ENCODE measurements around the gene PMM2.
"Not testable (repeated sequence)": the region's sequence is repeated elsewhere in the genome, so short reads cannot be mapped to it uniquely, and the experiment has no call there.

PMM2 gene

DNA sequence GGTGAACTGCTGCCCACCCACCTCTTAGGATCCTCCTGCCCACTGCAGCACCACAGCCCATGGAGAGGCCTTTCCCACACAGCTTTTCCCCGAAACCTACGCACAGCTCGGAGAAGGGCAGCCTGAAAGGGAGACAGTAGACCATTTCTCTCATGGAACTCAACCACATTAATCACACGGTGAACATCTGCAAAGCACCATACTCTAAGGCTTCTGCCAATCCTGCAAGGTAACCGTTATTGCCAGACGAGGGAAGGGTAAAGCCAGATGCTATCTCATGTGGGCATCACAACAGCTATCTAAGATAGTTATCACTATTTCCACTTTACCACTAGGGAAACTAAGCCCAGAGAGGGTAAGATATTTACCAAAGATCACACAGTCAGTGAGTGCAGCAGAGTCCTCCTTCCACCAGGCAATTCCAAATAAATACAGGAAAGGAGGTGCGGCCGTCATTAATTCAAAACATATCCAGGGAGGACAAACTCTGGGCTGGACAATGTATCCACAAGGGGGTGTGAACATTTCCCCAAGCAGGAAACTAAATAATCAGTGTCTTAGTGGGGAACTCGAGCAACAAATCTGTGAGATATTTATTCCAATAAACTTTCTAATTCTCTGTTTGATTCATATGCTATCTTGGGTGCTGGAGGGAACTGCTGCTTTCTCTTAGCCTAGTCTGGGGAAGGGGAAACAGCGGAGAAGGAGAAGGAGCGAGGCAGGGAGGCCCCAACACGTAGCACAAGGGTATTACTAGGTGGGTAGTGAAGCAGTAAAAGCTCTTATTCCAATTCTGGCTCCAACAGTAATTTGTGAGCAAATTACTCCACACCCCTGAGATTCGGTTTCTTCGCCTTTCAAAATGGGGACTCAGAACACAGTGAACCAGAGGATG is 923 bp upstream of the PMM2 start:
- intact Hi-C loops (cut with micrococcal nuclease): loop anchor here (1.0 to 2.0 kb wide), 2 partner anchors 73 to 122 kb away; partner anchors contain the start of genes ABAT and CARHSP1
- Mint-ChIP-seq H3K36me3 (ENCODE audit: low read depth) (peaks cover 40% of the 10 kb centered on the region), H3K4me3 (peak overlapping the region; percentile 92), H3K4me1 (ENCODE audit: low read depth) (peaks cover 34% of the 10 kb centered on the region), H3K27ac (peak overlapping the region; percentile 96), H3K9me3 (no peaks in the 10 kb centered on the region), H3K27me3 (no peaks in the 10 kb centered on the region)

DNA sequence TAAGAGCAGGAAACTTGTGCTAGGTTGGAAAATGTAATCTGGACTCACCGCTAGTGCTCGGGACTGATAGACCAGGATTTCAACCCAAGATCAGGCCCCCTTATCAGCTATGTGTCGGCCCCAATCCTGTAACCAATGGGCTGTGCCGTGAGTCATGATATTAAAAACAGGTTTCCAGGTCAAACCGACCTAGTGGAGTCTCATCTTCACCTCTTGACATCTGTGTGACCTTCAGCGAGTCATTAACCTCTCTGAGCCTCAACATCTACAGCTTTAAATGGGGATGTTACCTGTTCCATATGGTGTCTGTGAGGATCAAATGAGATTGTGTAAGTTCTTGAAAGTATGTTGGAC is 512 bp downstream of the PMM2 start:
- intact Hi-C loops (cut with micrococcal nuclease): no loop called here
- H3K27ac Mint-ChIP-seq: peak overlapping the region; percentile 96
- H3K9me3 Mint-ChIP-seq: no peaks in the 10 kb centered on the region
- no peaks in the 10 kb centered on the region for H3K27me3 Mint-ChIP-seq
- H3K4me1 Mint-ChIP-seq (ENCODE audit: low read depth): peaks cover 34% of the 10 kb centered on the region
- H3K36me3 Mint-ChIP-seq (ENCODE audit: low read depth): peaks cover 54% of the 10 kb centered on the region
- H3K4me3 Mint-ChIP-seq: peak overlapping the region; percentile 92

GRCh38 chr16:8798535-8799157 is 1.0 kb downstream of the PMM2 start:
- no peaks in the 10 kb centered on the region for H3K27me3 Mint-ChIP-seq
- H3K9me3 Mint-ChIP-seq: no peaks in the 10 kb centered on the region
- H3K27ac Mint-ChIP-seq: peak overlapping the region; percentile 96
- H3K4me1 Mint-ChIP-seq (ENCODE audit: low read depth): peaks cover 34% of the 10 kb centered on the region
- H3K36me3 Mint-ChIP-seq (ENCODE audit: low read depth): peaks cover 59% of the 10 kb centered on the region
- intact Hi-C loops (cut with micrococcal nuclease): no loop called here
- H3K4me3 Mint-ChIP-seq: peak overlapping the region; percentile 92

DNA sequence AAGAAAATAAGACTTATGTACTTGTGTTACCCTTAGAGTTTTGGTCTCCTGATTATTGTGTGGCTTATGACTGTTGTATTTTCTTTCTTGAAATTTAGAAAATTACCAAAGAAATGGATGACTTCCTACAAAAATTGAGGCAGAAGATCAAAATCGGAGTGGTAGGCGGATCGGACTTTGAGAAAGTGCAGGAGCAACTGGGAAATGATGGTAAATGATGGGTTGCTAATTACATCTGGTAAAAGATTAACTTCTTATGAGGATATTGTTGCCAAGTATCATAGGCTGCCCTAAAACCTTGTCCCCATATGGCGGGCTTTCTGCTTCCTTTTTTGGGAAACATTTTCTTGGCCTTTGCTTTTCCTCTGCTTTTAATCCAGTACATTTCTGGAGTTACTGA is 4.1 kb downstream of the PMM2 start:
- Mint-ChIP-seq H3K36me3 (ENCODE audit: low read depth) (peaks cover 79% of the 10 kb centered on the region), H3K27me3 (no peaks in the 10 kb centered on the region), H3K4me3 (no peak overlapping the region), H3K9me3 (no peaks in the 10 kb centered on the region), H3K4me1 (ENCODE audit: low read depth) (peaks cover 19% of the 10 kb centered on the region), H3K27ac (no peak overlapping the region)
- intact Hi-C loops (cut with micrococcal nuclease): no loop called here

- H3K27ac Mint-ChIP-seq; H3K4me3 Mint-ChIP-seq; H3K9me3 Mint-ChIP-seq; H3K27me3 Mint-ChIP-seq; intact Hi-C loops (cut with micrococcal nuclease); H3K4me1 Mint-ChIP-seq (ENCODE audit: low read depth): not testable (repeated sequence)
- peaks cover 86% of the 10 kb centered on the region for H3K36me3 Mint-ChIP-seq (ENCODE audit: low read depth)
These were observed 6.1 kb downstream of the PMM2 start for GRCh38 chr16:8803733-8804132.

DNA sequence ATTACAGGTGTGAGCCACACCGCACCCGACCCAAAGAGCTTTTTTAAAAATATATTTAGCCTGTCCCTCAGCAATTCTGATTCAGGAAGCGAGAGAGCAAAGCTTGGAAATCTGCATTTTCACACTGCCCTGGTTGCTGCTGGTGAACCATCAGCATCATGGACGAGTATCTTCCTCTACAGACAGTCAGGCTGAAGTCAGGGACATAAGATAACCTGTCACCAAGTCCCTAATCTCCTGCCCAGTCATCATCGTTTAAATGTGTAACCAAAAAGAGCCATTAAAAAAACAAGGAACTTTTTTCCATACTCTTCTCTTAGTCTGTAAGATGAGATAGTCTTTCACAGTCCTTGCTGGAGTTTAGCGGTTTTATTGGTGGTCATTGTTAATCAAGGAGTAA is 6.7 kb downstream of the PMM2 start:
- H3K27ac Mint-ChIP-seq: no peak overlapping the region
- H3K27me3 Mint-ChIP-seq: no peaks in the 10 kb centered on the region
- no peaks in the 10 kb centered on the region for H3K9me3 Mint-ChIP-seq
- H3K4me3 Mint-ChIP-seq: no peak overlapping the region
- intact Hi-C loops (cut with micrococcal nuclease): no loop called here
- H3K36me3 Mint-ChIP-seq (ENCODE audit: low read depth): peaks cover 92% of the 10 kb centered on the region
- peaks cover 3% of the 10 kb centered on the region for H3K4me1 Mint-ChIP-seq (ENCODE audit: low read depth)

GRCh38 chr16:8806272-8806983 is 8.8 kb downstream of the PMM2 start:
- no peaks in the 10 kb centered on the region for H3K4me1 Mint-ChIP-seq (ENCODE audit: low read depth)
- no peaks in the 10 kb centered on the region for H3K9me3 Mint-ChIP-seq
- no peak overlapping the region for H3K27ac Mint-ChIP-seq
- no peaks in the 10 kb centered on the region for H3K27me3 Mint-ChIP-seq
- intact Hi-C loops (cut with micrococcal nuclease): no loop called here
- H3K4me3 Mint-ChIP-seq: no peak overlapping the region
- peaks cover 100% of the 10 kb centered on the region for H3K36me3 Mint-ChIP-seq (ENCODE audit: low read depth)

DNA sequence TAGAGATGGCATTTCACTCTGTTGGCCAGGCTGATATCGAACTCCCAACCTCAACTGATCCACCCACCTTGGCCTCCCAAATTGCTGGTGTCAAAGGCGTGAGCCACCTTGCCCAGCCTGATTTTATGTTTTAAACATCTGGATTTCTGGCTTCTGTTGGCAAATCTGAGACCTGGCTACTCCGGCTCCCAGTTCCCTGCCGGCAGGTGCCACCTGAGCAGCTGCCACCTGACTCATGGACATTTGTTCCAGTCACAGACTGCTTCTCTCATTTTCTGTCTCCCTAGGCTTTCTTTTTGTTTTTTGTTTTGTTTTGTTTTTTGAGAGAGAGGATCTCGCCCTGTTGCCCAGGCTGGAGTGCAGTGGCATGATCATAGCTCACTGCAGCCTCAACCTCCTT is 9.6 kb downstream of the PMM2 start:
- H3K9me3 Mint-ChIP-seq: no peaks in the 10 kb centered on the region
- peaks cover 100% of the 10 kb centered on the region for H3K36me3 Mint-ChIP-seq (ENCODE audit: low read depth)
- no peak overlapping the region for H3K27ac Mint-ChIP-seq
- H3K4me3 Mint-ChIP-seq: no peak overlapping the region
- H3K4me1 Mint-ChIP-seq (ENCODE audit: low read depth): no peaks in the 10 kb centered on the region
- H3K27me3 Mint-ChIP-seq: no peaks in the 10 kb centered on the region
- intact Hi-C loops (cut with micrococcal nuclease): no loop called here

DNA sequence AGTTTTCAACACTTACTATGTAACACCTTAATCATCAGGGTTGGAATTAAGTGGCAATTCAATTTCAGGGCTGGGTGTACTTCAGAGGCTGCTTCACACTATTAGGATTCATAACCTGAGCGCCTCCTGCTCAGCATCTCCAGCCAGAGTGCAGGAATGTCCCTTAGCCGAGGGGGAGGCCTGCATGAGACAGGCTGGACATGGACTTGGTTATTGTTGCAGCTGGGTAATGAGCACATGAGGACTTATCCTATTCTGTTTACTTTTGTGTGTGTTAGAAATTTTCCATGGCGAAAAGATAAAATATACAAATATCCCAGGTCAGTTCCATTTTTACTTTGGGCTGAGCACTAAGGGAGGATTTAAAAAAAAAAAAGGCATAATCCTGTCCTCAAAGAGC is 10.4 kb downstream of the PMM2 start:
- peaks cover 100% of the 10 kb centered on the region for H3K36me3 Mint-ChIP-seq (ENCODE audit: low read depth)
- no peaks in the 10 kb centered on the region for H3K4me1 Mint-ChIP-seq (ENCODE audit: low read depth)
- H3K27ac Mint-ChIP-seq: no peak overlapping the region
- no peaks in the 10 kb centered on the region for H3K9me3 Mint-ChIP-seq
- no peaks in the 10 kb centered on the region for H3K27me3 Mint-ChIP-seq
- no peak overlapping the region for H3K4me3 Mint-ChIP-seq
- intact Hi-C loops (cut with micrococcal nuclease): no loop called here

GRCh38 chr16:8808613-8809353 is 11.1 kb downstream of the PMM2 start:
- no peak overlapping the region for H3K27ac Mint-ChIP-seq
- no peaks in the 10 kb centered on the region for H3K9me3 Mint-ChIP-seq
- intact Hi-C loops (cut with micrococcal nuclease): no loop called here
- peaks cover 100% of the 10 kb centered on the region for H3K36me3 Mint-ChIP-seq (ENCODE audit: low read depth)
- H3K4me3 Mint-ChIP-seq: no peak overlapping the region
- H3K27me3 Mint-ChIP-seq: no peaks in the 10 kb centered on the region
- no peaks in the 10 kb centered on the region for H3K4me1 Mint-ChIP-seq (ENCODE audit: low read depth)

GRCh38 chr16:8812162-8812843 is 14.7 kb downstream of the PMM2 start:
- H3K27me3 Mint-ChIP-seq: no peaks in the 10 kb centered on the region
- no peak overlapping the region for H3K27ac Mint-ChIP-seq
- intact Hi-C loops (cut with micrococcal nuclease): no loop called here
- peaks cover 100% of the 10 kb centered on the region for H3K36me3 Mint-ChIP-seq (ENCODE audit: low read depth)
- H3K4me1 Mint-ChIP-seq (ENCODE audit: low read depth): no peaks in the 10 kb centered on the region
- no peak overlapping the region for H3K4me3 Mint-ChIP-seq
- H3K9me3 Mint-ChIP-seq: no peaks in the 10 kb centered on the region

GRCh38 chr16:8814095-8814806 is 16.6 kb downstream of the PMM2 start:
- Mint-ChIP-seq H3K27ac (no peak overlapping the region), H3K4me3 (no peak overlapping the region), H3K9me3 (no peaks in the 10 kb centered on the region), H3K27me3 (no peaks in the 10 kb centered on the region), H3K4me1 (ENCODE audit: low read depth) (peaks cover 11% of the 10 kb centered on the region), H3K36me3 (ENCODE audit: low read depth) (peaks cover 98% of the 10 kb centered on the region)
- intact Hi-C loops (cut with micrococcal nuclease): no loop called here

Measured in dendritic cell treated with granulocyte-macrophage colony-stimulating factor and Interleukin-4, amounts not matched to agents 40 ng/mL and 50 ng/mL, for 4 days (primary cell).